Nephron progenitor cell (in vitro differentiated cells): ENCODE data around the gene BTG1.

ENCODE experiments used
- DNase-seq: peaks from one replicate; pipeline ENCODE4 v3.0.0; 2021
- H3K27ac Mint-ChIP-seq: 2 replicates; pipeline ENCODE4 v1.8.0; 2021; ENCODE audit warnings: mild to moderate bottlenecking, moderate library complexity, mixed read lengths
- H3K27me3 Mint-ChIP-seq: 2 replicates; pipeline ENCODE4 v1.8.0; 2021; ENCODE audit warnings: mild to moderate bottlenecking, low read depth, mixed read lengths; ENCODE audit not compliant: poor library complexity
- H3K36me3 Mint-ChIP-seq: 2 replicates; pipeline ENCODE4 v1.8.0; 2021; ENCODE audit warnings: low read depth, mixed read lengths
- H3K4me1 Mint-ChIP-seq: 2 replicates; pipeline ENCODE4 v1.8.0; 2021; ENCODE audit warnings: mixed read lengths
- H3K4me3 Mint-ChIP-seq: 2 replicates; pipeline ENCODE4 v1.8.0; 2021; ENCODE audit warnings: mild to moderate bottlenecking, moderate library complexity, mixed read lengths
- H3K9me3 Mint-ChIP-seq: 2 replicates; pipeline ENCODE4 v1.8.0; 2021; ENCODE audit warnings: mild to moderate bottlenecking, moderate library complexity, mixed read lengths
- TF ChIP-seq, protein P1 (sequence below): fragments of 200-600 bp; sonication (generic); IDR thresholded peaks from 2 replicates; pipeline ENCODE4 v1.5.0; 2021; ENCODE audit warnings: antibody characterized with exemption

BTG1 gene

DNA sequence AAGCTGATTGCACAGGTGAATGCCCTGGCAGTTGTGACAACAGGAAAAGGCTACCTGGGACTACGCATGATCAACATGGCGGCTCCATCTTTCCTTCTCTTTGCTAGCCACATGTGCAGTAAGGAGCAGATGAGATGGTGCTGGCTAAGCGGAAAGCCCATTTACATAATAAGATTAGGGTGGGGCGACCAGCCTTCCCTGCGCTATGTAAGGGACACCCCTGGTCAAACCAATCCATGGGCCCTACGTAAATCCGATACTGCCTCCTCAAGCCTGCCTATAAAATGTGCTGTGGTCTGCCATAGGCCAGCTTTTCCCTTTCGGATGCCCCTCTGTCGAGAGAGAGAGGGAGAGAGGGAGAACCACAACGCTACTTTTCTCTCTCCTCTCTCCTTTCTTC is 31.0 kb upstream of the BTG1 start:
- Mint-ChIP-seq H3K4me3 (no peak overlapping the region), H3K9me3 (no peaks in the 10 kb centered on the region), H3K27ac (no peak overlapping the region), H3K27me3 (peaks cover 13% of the 10 kb centered on the region), H3K4me1 (no peaks in the 10 kb centered on the region), H3K36me3 (no peaks in the 10 kb centered on the region)
- TF ChIP-seq, protein P1, sequence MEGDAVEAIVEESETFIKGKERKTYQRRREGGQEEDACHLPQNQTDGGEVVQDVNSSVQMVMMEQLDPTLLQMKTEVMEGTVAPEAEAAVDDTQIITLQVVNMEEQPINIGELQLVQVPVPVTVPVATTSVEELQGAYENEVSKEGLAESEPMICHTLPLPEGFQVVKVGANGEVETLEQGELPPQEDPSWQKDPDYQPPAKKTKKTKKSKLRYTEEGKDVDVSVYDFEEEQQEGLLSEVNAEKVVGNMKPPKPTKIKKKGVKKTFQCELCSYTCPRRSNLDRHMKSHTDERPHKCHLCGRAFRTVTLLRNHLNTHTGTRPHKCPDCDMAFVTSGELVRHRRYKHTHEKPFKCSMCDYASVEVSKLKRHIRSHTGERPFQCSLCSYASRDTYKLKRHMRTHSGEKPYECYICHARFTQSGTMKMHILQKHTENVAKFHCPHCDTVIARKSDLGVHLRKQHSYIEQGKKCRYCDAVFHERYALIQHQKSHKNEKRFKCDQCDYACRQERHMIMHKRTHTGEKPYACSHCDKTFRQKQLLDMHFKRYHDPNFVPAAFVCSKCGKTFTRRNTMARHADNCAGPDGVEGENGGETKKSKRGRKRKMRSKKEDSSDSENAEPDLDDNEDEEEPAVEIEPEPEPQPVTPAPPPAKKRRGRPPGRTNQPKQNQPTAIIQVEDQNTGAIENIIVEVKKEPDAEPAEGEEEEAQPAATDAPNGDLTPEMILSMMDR, result no peak
- DNase-seq, result no peak

DNA sequence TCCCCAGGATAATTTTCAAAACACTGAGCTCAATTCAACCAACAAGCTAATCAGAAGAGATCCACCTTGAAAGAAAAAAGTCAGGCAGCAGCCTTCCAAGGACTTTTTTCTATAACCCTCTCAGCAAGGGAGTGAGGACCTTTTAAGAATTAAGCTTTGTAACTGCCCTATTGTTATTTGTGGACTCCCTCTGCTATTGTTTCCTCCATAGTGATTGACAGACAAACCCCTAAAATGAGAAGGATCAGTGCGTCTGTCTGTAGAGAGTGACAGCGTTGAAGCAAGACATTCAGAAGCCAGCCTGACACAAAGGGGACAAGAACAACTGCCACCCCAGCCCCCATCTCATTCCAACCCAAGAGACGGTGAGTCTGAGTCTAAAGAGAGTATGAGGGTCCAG is 30.3 kb upstream of the BTG1 start:
- H3K4me3 Mint-ChIP-seq, result no peak overlapping the region
- no peaks in the 10 kb centered on the region for H3K9me3 Mint-ChIP-seq
- DNase-seq, result no peak
- TF ChIP-seq, protein P1, result no peak
- peaks cover 13% of the 10 kb centered on the region for H3K27me3 Mint-ChIP-seq
- H3K4me1 Mint-ChIP-seq, result no peaks in the 10 kb centered on the region
- H3K36me3 Mint-ChIP-seq, result no peaks in the 10 kb centered on the region
- H3K27ac Mint-ChIP-seq, result no peak overlapping the region

DNA sequence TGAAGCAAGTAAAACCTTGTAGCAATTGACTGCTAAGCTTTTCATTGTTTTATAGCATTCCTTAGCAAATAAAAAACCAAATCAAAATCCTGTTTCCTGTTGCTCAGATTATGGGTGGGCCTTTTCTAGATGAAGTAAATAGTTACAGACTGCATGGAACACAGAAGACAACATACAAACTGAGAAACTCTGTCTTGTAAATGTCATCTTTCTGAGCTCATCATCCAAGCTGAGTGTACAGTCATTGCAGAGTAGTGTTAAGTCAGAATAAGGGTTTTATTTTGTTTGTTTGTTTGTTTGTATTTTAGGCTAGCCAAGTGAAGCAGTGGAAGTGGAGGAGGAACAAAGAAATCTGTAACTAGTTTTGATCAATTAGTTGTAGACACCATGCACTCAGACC is 24.4 kb upstream of the BTG1 start:
- no peaks in the 10 kb centered on the region for H3K9me3 Mint-ChIP-seq
- no peak overlapping the region for H3K27ac Mint-ChIP-seq
- peaks cover 4% of the 10 kb centered on the region for H3K27me3 Mint-ChIP-seq
- TF ChIP-seq, protein P1, result no peak
- no peak for DNase-seq
- no peak overlapping the region for H3K4me3 Mint-ChIP-seq
- peaks cover 7% of the 10 kb centered on the region for H3K4me1 Mint-ChIP-seq
- H3K36me3 Mint-ChIP-seq, result no peaks in the 10 kb centered on the region

DNA sequence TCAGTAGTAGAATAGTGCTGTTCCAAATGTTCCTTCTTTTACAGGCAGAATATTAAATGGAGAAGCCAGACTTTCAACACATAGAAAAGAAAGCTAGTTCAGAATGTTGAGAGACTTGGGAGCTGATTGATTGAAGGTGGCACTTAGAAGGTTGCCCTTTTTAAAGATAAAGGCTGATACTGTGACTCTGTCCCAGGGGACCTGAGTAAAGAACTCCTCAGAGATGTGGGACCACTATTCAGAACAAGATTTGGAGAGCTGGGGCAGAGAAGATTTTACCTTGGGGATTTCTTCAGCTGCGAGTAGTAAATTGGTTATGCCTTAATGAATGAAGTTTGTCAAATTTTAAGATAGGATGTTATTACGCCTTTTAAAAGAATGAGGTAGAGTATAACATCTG is 21.4 kb upstream of the BTG1 start:
- TF ChIP-seq, protein P1, result no peak
- Mint-ChIP-seq H3K4me1 (peaks cover 7% of the 10 kb centered on the region), H3K36me3 (no peaks in the 10 kb centered on the region), H3K9me3 (no peaks in the 10 kb centered on the region), H3K27ac (peak overlapping the region; percentile 16), H3K4me3 (no peak overlapping the region), H3K27me3 (no peaks in the 10 kb centered on the region)
- DNase-seq, result no peak

DNA sequence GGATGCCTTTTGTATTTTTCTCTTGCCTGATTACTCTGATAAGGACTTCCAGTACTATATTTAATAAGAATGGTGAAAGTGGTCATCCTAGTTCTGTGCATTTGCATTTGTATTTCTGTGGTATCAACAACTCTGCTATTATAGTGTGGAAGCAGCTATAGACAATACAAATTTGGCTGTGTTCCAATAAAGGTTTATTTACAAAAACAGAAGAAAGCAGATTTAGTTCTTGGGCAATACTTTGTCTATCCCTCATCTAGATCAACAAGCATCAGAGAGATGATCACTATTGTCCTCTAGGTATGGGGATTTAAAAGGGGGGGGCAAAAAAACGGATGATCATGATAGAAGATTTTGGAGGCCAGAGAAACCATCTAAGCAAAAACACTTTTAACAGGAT is 19.1 kb upstream of the BTG1 start:
- no peak overlapping the region for H3K27ac Mint-ChIP-seq
- peaks cover 11% of the 10 kb centered on the region for H3K4me1 Mint-ChIP-seq
- no peaks in the 10 kb centered on the region for H3K9me3 Mint-ChIP-seq
- H3K4me3 Mint-ChIP-seq, result no peak overlapping the region
- no peak for DNase-seq
- H3K36me3 Mint-ChIP-seq, result no peaks in the 10 kb centered on the region
- H3K27me3 Mint-ChIP-seq, result no peaks in the 10 kb centered on the region
- TF ChIP-seq, protein P1, result no peak

DNA sequence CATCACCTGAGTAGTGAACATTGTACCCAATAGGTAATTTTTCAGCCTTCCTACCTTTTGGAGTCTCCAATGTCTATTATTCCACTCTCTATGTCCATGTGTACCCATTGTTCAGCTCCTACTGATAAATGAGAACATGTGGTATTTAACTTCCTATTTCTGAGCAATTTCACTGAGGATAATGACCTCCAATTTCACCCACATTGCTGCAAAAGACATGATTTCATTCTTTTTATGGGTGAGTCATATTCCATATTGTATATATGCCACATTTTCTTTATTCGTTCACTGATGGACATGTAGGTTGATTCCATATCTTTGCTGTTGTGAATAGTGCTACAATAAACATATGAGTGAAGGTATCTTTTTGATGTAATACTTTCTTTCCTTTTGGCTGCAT is 16.4 kb upstream of the BTG1 start:
- DNase-seq, result no peak
- Mint-ChIP-seq H3K4me3 (no peak overlapping the region), H3K36me3 (no peaks in the 10 kb centered on the region), H3K27me3 (no peaks in the 10 kb centered on the region), H3K4me1 (peaks cover 9% of the 10 kb centered on the region), H3K27ac (no peak overlapping the region), H3K9me3 (no peaks in the 10 kb centered on the region)
- TF ChIP-seq, protein P1, result no peak
